ENCODE data around the gene CNTNAP2.

CNTNAP2 gene

DNA sequence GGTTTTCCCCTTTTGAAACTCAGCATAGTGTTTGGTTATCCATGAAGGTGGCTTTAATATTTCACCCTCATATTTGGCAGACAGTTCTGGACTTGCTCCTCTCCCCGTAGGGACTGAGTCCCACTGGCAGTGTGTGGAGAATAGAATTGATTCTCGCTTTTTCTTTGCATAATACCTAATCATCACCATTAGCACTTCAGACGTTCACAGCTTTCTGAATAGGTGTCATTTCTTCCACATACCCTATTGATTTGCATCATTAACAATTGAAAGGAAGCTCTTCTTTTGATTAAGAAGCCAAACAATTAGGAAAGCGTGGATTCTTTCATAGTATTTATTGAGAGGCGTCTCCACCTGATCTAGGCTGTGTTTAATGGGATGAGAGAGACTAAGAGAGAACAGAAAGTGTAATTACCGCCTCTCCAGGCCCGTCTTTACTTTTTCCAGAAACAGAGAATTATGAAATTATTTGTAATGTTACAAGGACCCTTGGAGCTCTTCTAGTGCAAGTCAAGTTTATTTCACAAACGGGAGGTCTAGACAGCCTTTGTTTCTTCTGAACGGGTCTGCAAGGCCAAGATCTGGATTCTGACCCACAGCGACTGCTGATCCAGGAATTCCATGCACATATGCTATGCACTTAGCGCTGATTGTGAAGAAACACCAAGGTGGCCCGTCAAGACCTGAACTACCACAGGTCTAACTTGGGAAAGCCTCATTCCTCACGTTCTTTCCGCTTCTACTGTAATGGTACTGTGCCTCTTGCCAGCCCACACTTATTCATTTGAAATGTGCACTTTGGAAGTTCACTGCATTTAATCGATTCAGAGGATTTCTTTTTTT is 2224.1 kb downstream of the CNTNAP2 start:
- DNase-seq, result no peak

DNA sequence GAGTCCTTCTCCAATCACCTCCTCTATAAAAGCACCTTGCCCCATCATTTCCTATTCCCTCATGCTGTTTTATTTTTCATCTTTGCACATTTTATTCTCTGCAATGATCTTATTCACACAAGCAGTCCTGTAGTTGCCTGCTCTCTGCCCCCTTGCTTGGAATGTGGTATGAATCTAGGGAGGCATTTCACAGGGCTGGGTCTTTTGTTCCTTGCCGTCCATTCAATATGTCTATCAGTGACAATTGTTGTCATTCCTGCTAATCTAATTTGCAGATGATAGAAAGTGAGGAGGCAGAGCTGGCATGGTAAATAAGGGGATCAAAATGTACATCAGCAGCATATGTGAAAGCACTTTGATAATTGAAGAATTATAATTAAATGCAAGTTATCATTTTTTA is 2227.8 kb downstream of the CNTNAP2 start:
- DNase-seq, result no peak

DNA sequence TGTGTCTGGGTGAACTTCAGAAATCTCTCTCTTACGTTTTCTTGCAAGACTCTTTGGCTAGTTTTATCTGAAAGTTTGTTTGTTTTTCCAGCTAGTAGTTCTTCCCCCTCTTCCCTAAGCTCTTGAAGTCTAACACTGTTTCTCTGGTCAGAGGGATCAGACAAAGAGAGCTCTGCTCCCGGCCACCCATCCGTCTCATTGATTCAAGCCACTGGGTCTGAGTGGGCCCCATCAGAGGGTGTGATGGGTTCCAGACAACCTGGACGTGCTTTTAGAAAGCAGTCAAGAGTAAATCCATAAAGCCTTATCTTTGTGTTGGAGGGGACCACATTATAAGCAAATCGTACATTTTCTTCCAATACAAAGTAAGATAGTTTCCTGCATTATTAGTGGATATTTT is 2231.4 kb downstream of the CNTNAP2 start:
- no peak for DNase-seq

DNA sequence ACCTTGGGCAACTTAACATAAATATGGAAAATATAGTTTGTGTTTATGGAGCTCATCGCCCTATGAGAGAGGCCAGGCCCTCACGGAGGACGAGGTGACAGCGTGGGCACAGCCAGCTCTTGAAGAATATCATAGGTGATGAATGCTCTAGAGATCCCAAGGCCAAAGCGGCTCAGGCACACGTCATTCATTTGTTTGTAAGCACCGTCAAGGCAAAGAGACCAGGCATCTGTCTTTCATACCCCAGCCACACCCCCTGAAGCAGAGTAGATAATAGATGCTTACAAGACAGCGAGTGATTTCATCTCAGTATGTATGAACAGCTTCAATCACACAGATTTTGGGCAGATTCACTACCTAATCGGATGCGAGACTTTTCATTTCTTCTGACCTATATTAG is 2231.9 kb downstream of the CNTNAP2 start:
- DNase-seq, result no peak

DNA sequence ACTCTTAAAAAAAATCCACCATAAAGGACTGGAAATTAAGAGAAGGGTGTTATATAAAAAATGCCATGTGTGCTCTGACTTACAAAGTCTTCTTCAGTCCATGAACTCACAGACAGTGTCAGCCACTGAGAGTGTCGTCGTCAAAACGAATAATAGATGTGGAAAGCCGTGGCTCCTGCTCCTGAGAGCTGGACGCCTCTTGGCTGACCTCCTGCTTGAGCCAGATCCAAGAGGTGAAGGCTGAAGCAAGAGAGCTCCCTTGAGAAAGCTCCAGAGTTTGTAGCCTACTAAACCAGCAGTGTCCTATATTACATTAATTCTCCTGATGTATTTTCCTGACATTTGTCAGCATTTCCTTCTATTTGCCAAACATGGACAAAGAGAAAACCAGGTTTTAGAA is 2239.7 kb downstream of the CNTNAP2 start:
- DNase-seq, result no peak

- no peak for DNase-seq
Measured at GRCh38 chr7:148362541-148362940, 2245.9 kb downstream of the CNTNAP2 start.

DNA sequence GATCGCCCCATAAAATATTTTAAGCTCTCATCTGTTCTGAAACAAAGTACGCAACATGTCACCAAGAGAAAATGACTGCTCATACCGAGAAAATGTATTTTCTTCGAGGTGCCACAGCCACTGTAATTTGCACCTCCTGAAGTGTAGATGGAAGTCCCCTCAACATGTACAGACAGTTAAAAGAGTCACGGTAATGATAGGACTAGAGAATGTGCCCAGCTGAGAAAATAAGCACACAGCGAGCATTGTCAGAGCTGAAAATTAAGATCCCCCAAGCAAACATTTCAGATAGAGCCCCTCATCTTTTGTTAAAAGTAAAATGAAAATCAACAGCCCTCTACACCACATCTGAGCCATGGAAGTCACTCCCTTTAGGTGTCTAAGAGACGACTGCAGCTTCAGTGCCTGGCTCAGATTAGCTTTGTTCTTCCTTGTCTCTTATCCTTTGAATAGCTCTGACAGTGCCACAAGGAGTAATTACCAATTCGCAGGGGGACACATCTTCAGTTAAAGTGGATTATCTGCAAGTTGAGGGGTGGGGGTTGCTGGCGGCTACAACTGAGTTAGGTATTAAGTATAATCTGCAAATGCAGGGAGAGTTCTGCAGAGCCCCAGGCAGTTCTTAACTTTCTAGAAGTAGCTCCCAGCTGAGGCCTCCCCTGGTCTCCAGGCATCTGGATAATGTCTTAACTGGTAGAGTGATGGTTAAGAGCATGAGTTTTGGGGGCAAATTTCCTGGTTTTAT is 2251.3 kb downstream of the CNTNAP2 start:
- DNase-seq, result no peak

- DNase-seq, result no peak
Measured at GRCh38 chr7:148368562-148368961, 2252.0 kb downstream of the CNTNAP2 start.

DNA sequence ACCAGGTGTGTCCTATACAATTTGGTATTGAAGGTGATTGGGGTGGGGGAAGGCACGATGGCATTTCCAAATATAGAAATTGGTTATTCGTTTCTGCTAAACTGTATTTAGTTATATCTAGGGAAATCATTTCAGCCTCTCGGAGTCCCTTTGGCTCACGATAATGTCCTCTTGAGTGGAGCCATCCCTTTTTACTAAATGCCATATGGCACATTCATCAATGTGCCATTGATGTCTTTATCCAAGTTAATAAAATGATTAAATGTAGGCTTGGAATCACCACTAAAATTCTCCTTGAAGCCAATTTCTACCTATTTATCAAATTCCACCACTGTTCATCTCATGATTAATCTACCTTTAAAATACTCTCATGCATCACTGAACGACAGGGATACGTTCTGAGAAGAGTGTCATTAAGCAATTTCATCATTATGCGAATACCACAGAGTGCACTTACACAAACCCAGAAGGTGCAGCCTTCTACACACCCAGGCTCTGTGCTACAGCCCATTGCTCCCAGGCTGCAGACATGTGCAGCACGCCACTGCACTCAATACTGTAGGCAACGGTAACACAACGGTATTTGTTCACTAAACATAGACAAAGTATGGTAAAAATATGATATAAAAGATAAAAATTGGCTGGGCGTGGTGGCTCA is 2254.8 kb downstream of the CNTNAP2 start:
- DNase-seq, result no peak

DNA sequence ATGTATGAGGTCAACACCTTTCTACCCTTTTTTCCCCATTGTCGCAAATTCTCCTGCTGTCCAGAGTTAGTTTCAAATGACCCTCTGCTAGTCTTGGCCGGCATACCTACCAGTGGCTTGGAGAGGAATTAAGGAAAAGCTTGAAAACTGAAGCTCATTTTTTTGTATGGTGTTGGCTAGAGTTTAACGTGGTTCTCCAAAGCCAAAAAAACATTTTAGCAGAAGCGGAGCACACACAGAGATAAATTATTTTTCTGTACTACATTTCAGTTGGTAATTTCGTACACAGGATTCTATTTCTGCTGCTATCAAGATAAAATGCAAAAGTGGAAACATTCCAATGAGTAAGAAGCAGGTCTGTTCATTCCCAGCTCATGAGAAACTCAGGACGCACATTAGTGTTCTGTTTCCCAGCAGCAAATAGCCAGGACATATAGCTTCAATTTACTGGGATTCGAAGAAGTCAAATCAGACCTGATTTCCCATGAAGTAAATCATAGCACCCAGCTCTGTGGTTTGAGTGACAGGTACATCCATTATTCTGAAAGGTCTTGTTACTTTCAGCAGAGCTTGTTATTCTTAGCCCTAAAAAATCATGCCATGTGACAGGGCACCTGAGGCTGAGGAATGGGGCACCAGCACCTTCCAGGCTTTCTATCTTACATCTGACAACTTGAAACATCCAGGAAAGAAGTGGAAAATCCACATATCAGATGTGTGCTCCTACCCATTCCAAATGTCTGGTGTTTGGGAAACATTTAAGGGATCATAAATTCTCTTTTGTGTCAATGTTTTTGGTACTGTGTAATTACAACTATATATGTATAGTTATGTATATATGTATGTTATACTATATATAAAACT is 2258.0 kb downstream of the CNTNAP2 start:
- no peak for DNase-seq

- DNase-seq, result no peak
Measured at GRCh38 chr7:148379677-148380076, 2263.1 kb downstream of the CNTNAP2 start.

DNA sequence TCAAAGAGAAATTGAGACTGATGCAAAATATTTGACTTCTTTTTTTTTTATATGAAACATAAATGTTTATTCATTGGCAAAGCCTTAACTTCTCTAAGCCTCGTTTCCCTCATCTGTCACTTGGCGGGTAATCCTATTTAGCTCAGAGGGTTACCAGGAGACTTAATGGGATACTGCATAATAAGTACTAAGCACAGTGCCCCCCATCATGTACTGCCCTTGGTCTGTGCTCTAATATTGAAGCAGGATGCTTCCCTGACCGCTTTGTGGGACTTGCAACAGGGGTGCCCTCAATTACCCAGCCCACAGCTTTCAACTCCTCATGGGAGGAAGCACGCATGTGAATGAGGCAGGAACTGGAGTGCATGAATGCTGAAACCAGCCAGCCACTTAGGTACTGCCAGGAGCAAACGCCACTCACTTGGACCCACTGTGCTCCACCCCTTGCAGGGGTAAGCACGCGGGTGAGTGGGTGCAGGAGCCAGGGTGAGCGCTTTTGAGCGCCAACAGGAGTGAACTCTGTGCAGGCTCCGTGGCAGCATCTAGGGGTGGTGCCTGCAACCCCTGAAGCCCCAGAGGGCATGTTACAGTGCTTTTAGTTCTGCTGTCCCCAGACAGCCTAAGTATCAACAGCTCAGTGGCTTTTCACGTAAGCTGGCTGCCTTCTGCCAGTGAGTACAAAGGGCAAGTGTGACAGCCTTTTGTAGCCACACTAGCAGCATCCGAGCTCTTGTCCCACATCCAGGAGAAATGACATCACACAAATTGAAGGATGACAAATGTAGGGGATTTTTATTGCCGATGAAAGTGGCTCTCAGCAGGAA is 2264.2 kb downstream of the CNTNAP2 start:
- DNase-seq, result no peak

DNA sequence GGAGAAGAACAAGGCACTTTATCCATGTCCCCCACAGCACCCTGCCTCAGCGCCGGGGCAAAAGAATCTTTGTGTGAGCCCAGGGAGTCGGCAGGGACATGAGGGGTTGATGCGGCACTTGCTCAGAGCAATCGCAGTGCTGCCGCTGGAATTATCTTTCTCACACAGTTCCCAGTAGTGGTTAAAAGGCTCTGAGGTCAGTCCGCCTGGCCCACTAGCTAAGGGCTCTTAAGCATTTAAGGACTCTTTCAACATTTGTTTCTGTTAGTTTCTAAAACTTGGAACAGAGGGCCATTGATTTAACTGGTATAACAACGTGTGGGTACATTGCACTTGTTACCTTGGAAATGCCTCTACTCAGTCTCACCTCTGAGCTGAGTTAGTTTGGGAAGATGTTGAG is 2266.0 kb downstream of the CNTNAP2 start:
- no peak for DNase-seq

DNA sequence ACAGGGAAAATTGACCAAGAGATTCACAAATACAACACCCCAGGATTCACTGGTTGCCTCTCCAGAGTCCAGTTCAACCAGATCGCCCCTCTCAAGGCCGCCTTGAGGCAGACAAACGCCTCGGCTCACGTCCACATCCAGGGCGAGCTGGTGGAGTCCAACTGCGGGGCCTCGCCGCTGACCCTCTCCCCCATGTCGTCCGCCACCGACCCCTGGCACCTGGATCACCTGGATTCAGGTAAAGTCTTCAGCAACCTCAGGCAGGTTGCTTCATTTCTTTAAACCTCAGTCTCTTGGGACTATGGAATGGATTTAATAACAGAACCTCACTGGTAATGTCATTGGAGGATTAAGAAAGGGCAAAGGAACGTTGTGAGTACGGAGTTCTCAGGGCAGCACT is 2267.1 kb downstream of the CNTNAP2 start:
- no peak for DNase-seq

DNA sequence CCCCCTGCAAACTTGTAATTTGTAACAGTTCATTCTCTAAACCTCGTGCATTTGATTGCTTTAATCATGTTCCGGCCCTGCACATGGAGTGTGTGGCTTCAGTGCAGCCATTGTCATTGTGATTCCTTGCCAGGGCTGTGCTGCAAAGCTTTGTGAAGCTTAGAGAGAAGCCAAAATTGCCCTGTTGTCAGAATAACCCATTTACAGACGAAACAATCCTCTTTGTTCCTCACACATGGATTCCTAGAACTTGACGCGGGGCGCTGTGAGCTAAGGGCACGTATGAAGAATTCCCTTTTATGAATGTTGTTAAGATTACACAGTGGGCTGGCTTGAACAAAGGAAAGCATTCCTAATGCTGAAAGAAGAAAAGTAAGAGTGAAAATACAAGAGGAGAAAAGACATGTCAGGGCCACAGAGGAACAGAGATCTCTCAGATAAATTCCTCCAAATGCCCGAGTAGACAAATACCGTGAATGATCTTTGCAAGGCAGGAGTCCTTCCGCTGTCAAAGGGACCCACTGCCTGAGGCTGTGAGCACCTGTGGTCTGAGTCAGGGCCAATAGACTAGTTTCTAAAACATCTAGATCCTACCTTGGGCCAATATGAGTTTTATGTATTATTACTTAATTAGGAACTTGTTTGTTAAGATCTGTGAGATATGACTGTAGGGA is 2268.5 kb downstream of the CNTNAP2 start:
- no peak for DNase-seq

GRCh38 chr7:148390381-148390780 is 2273.8 kb downstream of the CNTNAP2 start:
- no peak for DNase-seq

DNA sequence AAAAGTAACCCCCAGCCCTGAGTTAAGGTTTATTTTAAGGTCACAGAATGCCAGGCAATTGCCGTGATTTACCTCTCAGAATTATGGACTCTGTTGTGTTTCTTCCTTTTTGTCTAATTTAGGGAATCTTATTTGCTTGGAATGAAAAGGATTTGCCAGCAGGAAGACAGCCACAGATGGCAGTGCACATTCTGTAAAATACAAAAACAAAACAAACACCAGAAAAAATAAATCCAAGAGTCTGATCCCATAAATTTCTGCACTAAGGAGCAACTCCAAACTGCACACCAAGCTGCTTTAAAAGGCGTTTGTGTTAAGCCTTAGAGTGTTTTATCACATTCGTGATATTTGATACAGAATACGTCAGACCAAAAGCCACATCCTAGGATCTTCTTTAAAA is 2275.0 kb downstream of the CNTNAP2 start:
- no peak for DNase-seq

DNA sequence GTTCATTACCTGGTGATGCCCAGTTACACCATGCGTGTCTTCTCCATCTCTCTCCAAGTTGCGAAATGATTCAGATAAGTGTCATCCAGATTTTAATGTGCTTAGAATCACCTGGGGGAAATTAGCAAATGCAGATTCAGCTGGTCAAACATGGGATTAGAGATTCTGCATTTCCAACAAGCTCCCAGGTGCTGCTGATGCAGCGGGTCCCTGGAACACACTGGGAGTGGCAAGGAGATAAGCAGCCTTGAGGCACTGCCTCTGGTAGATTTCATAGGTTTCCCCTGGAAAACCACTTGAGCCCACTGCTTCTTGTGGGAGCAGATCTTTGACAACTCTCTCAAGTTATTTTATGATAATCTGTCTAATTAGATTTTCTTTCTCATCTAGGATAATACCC is 2278.0 kb downstream of the CNTNAP2 start:
- no peak for DNase-seq

- DNase-seq, result no peak
Measured at GRCh38 chr7:148395352-148395811, 2278.8 kb downstream of the CNTNAP2 start.

DNA sequence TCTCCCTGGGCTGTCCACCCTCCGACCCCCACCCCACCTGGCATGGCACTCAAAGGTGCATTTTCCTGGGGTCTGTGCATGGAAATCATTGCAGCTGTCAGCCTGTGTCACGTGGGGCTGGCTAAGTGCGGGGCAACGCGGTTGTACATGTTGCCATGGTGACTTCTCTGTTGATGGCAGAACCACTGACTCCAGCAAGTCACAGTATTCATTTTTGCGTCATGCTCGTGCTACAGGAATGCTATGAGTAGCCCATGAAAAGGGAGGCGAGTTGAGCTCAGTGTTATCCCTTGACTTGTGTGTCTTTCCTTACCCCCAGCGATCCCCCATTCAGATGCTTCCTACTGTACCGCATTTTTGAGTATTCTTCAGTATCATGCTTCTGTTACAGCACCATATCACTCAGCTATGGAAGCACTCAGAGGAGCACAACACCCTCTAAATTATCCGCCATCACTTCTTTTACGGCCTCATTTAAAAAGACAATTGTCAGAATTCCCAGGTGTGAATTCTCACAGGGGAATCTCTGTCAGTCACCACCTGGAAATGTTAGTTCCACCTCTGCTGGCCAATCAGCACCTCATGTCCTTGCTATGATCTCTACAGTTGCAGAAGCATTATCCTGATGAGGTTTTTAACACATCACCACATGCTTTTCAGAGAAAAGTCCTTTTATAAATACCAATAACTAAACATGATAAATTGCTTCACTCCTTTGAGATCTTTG is 2279.6 kb downstream of the CNTNAP2 start:
- peak; percentile 25 for DNase-seq

DNA sequence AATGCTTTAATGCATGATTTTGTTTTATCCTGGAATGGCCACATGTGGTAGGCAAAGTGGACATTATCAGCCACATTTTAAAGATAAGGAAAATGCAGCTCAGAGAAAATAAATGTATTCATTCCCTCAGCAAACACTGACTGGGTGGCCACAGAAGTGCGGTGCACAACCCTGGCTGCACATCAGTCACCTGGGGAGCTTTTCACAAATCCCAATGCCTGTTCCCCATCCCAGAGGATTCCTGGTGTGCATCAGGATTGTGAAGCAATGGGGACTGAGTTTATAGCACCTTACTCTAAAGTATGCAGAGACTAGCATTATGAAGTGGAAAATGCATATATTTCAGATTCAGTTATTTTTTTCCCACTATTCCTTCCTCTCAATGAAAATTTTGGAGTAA is 2280.5 kb downstream of the CNTNAP2 start:
- DNase-seq, result no peak
